Astrocyte (in vitro differentiated cells and primary cell): ENCODE measurements around the gene RHD.
"Not testable (repeated sequence)": the region's sequence is repeated elsewhere in the genome, so short reads cannot be mapped to it uniquely, and the experiment has no call there.

Experiments
- CTCF ChIP-seq: IDR thresholded peaks from 2 replicates; pipeline ENCODE4 v1.5.1; 2011; ENCODE audit warnings: low read depth, mild to moderate bottlenecking, inconsistent platforms, low read length, moderate library complexity; ENCODE audit not compliant: insufficient read depth
- EZH2 ChIP-seq: IDR thresholded peaks from 2 replicates; pipeline ENCODE4 v1.6.1; 2012; ENCODE audit warnings: mild to moderate bottlenecking, low read length, inconsistent platforms; ENCODE audit not compliant: insufficient read depth

- not testable (repeated sequence) for TF ChIP-seq CTCF, EZH2
Measured at GRCh38 chr1:25320314-25320938, 48.1 kb downstream of the RHD start.
